GM10266 (cell line): Measurements from ENCODE around the gene SLC25A38.
"Not testable (repeated sequence)": the region's sequence is repeated elsewhere in the genome, so short reads cannot be mapped to it uniquely, and the experiment has no call there.

ENCODE experiments used
- DNase-seq: peaks from one replicate; pipeline ENCODE4 v3.0.0; 2012; ENCODE audit errors: extremely low spot score
- CTCF ChIP-seq: IDR thresholded peaks from 2 replicates; pipeline ENCODE4 v1.5.1; 2012; ENCODE audit warnings: mild to moderate bottlenecking, low read depth; ENCODE audit not compliant: control insufficient read depth, insufficient read depth; ENCODE audit errors: missing control alignments

Gene SLC25A38

GRCh38 chr3:39414421-39414907, 31.3 kb downstream of the SLC25A38 start:
- no peak for TF ChIP-seq CTCF
- no peak for DNase-seq

- not testable (repeated sequence) for DNase-seq
These were observed 32.1 kb downstream of the SLC25A38 start for GRCh38 chr3:39415302-39415701.

- no peak for DNase-seq
- no peak for TF ChIP-seq CTCF
These were observed 32.8 kb downstream of the SLC25A38 start for GRCh38 chr3:39415983-39416382.

- DNase-seq: not testable (repeated sequence)
These were observed 33.8 kb downstream of the SLC25A38 start for GRCh38 chr3:39416998-39417397.

- DNase-seq: not testable (repeated sequence)
These were observed 35.5 kb downstream of the SLC25A38 start for GRCh38 chr3:39418556-39419225.

- TF ChIP-seq CTCF: no peak
- DNase-seq: no peak
These were observed 36.7 kb downstream of the SLC25A38 start for GRCh38 chr3:39419742-39420315.

GRCh38 chr3:39420543-39420942, 37.4 kb downstream of the SLC25A38 start:
- TF ChIP-seq CTCF: no peak

GRCh38 chr3:39423436-39423970, 40.3 kb downstream of the SLC25A38 start:
- no peak for DNase-seq
- no peak for TF ChIP-seq CTCF

More at GRCh38 chr3:39420543-39420942, 37.4 kb downstream of the SLC25A38 start:
- DNase-seq: no peak

- no peak for TF ChIP-seq CTCF
- DNase-seq: no peak
These were observed 43.1 kb downstream of the SLC25A38 start for GRCh38 chr3:39426312-39426711.
